ENCODE results near the gene SLC22A7. TPM values are rescaled to one million over a fixed set of nuclear protein-coding genes. Genes with fewer than 3 reads are reported as not detected.

Gene SLC22A7
- polyA plus RNA-seq (2012; ENCODE audit: insufficient read depth, insufficient read length), result not detected

- H3K4me3 ChIP-seq (ENCODE audit: low read length), result no peak within 1 kb of the TSS
- no peak for DNase-seq (ENCODE audit: low read depth, low spot score)
These were observed at the start of gene SLC22A7 for GRCh38 chr6:43297644-43298564. SLC22A7 (plus strand) TSS chr6:43298260; CDS start chr6:43298359, 99 bp downstream.

- no peak overlapping the region for H3K4me3 ChIP-seq (ENCODE audit: low read length)
- DNase-seq (ENCODE audit: low read depth, low spot score), result no peak
These were observed 49.3 kb upstream of the SLC22A7 start for GRCh38 chr6:43248791-43249190.

- no peak for DNase-seq (ENCODE audit: low read depth, low spot score)
- H3K4me3 ChIP-seq (ENCODE audit: low read length), result no peak overlapping the region
These were observed 47.1 kb upstream of the SLC22A7 start for GRCh38 chr6:43250992-43251373.

- no peak for DNase-seq (ENCODE audit: low read depth, low spot score)
- H3K4me3 ChIP-seq (ENCODE audit: low read length), result no peak overlapping the region
These were observed 44.7 kb upstream of the SLC22A7 start for GRCh38 chr6:43253401-43253800.

GRCh38 chr6:43254138-43254817, 43.8 kb upstream of the SLC22A7 start:
- no peak for DNase-seq (ENCODE audit: low read depth, low spot score)
- H3K4me3 ChIP-seq (ENCODE audit: low read length), result no peak overlapping the region

GRCh38 chr6:43254846-43255245, 43.2 kb upstream of the SLC22A7 start:
- no peak overlapping the region for H3K4me3 ChIP-seq (ENCODE audit: low read length)
- no peak for DNase-seq (ENCODE audit: low read depth, low spot score)

- no peak overlapping the region for H3K4me3 ChIP-seq (ENCODE audit: low read length)
- no peak for DNase-seq (ENCODE audit: low read depth, low spot score)
These were observed 42.5 kb upstream of the SLC22A7 start for GRCh38 chr6:43255408-43256054.

GRCh38 chr6:43256670-43257366, 41.2 kb upstream of the SLC22A7 start:
- no peak overlapping the region for H3K4me3 ChIP-seq (ENCODE audit: low read length)
- no peak for DNase-seq (ENCODE audit: low read depth, low spot score)

GRCh38 chr6:43257367-43258145, 40.5 kb upstream of the SLC22A7 start:
- no peak for DNase-seq (ENCODE audit: low read depth, low spot score)

GRCh38 chr6:43258180-43258579, 39.9 kb upstream of the SLC22A7 start:
- DNase-seq (ENCODE audit: low read depth, low spot score), result no peak
- H3K4me3 ChIP-seq (ENCODE audit: low read length), result no peak overlapping the region

More at GRCh38 chr6:43257367-43258145, 40.5 kb upstream of the SLC22A7 start:
- H3K4me3 ChIP-seq (ENCODE audit: low read length), result no peak overlapping the region

GRCh38 chr6:43258807-43259686, 39.0 kb upstream of the SLC22A7 start:
- H3K4me3 ChIP-seq (ENCODE audit: low read length), result no peak overlapping the region
- DNase-seq (ENCODE audit: low read depth, low spot score), result no peak

GRCh38 chr6:43260791-43261190, 37.3 kb upstream of the SLC22A7 start:
- H3K4me3 ChIP-seq (ENCODE audit: low read length), result no peak overlapping the region
- no peak for DNase-seq (ENCODE audit: low read depth, low spot score)

GRCh38 chr6:43261198-43261597, 36.9 kb upstream of the SLC22A7 start:
- no peak overlapping the region for H3K4me3 ChIP-seq (ENCODE audit: low read length)
- DNase-seq (ENCODE audit: low read depth, low spot score), result no peak

- H3K4me3 ChIP-seq (ENCODE audit: low read length), result no peak overlapping the region
- no peak for DNase-seq (ENCODE audit: low read depth, low spot score)
These were observed 35.9 kb upstream of the SLC22A7 start for GRCh38 chr6:43262000-43262779.

GRCh38 chr6:43262780-43263313, 35.2 kb upstream of the SLC22A7 start:
- H3K4me3 ChIP-seq (ENCODE audit: low read length), result no peak overlapping the region
- DNase-seq (ENCODE audit: low read depth, low spot score), result no peak

- peak; percentile 36 for DNase-seq (ENCODE audit: low read depth, low spot score)
- H3K4me3 ChIP-seq (ENCODE audit: low read length), result no peak overlapping the region
These were observed 34.5 kb upstream of the SLC22A7 start for GRCh38 chr6:43263314-43264178.
